Activated CD4-positive, alpha-beta T cell treated with anti-CD3 and anti-CD28 coated beads, Interleukin-10, Interleukin-2, amounts not matched to agents 100 ng/mL and 50 ng/mL, durations not matched to agents 16 hours and 8 hours (primary cell): ENCODE measurements around the gene TBC1D1.

ENCODE experiments used
- DNase-seq: peaks from one replicate; pipeline ENCODE4 v3.0.0-alpha.2; 2020

TBC1D1 gene

GRCh38 chr4:38060829-38061431, 170.0 kb downstream of the TBC1D1 start:
- no peak for DNase-seq

GRCh38 chr4:38062088-38062775, 171.3 kb downstream of the TBC1D1 start:
- DNase-seq = peak; percentile 78

- no peak for DNase-seq
Measured at GRCh38 chr4:38062776-38063097, 171.9 kb downstream of the TBC1D1 start.

- no peak for DNase-seq
Measured at GRCh38 chr4:38065176-38065575, 174.3 kb downstream of the TBC1D1 start.

- no peak for DNase-seq
Measured at GRCh38 chr4:38065900-38066299, 175.0 kb downstream of the TBC1D1 start.

- DNase-seq = no peak
Measured at GRCh38 chr4:38067499-38067898, 176.6 kb downstream of the TBC1D1 start.

GRCh38 chr4:38068107-38068506, 177.2 kb downstream of the TBC1D1 start:
- no peak for DNase-seq

- peak; percentile 57 for DNase-seq
Measured at GRCh38 chr4:38069271-38069760, 178.4 kb downstream of the TBC1D1 start.

GRCh38 chr4:38071801-38072431, 181.0 kb downstream of the TBC1D1 start:
- no peak for DNase-seq

- DNase-seq = no peak
Measured at GRCh38 chr4:38072578-38072977, 181.7 kb downstream of the TBC1D1 start.

- no peak for DNase-seq
Measured at GRCh38 chr4:38073596-38074234, 182.8 kb downstream of the TBC1D1 start.

- no peak for DNase-seq
Measured at GRCh38 chr4:38075370-38076152, 184.7 kb downstream of the TBC1D1 start.

GRCh38 chr4:38076153-38076669, 185.3 kb downstream of the TBC1D1 start:
- no peak for DNase-seq

GRCh38 chr4:38077791-38078489, 187.1 kb downstream of the TBC1D1 start:
- DNase-seq = no peak

- DNase-seq = no peak
Measured at GRCh38 chr4:38078590-38079421, 187.9 kb downstream of the TBC1D1 start.

- no peak for DNase-seq
Measured at GRCh38 chr4:38080061-38080974, 189.4 kb downstream of the TBC1D1 start.

- DNase-seq = no peak
Measured at GRCh38 chr4:38082021-38082420, 191.1 kb downstream of the TBC1D1 start.

GRCh38 chr4:38082424-38083385, 191.8 kb downstream of the TBC1D1 start:
- no peak for DNase-seq
